ENCODE measurements around the gene MRPS23.

- TF ChIP-seq CTCF (IDR thresholded peaks at IDR 0.05; ENCODE audit: low read length): no peak
- no peak for TF ChIP-seq EZH2 (IDR thresholded peaks at IDR 0.05; ENCODE audit: borderline replicate concordance, low read length)
Measured at GRCh38 chr17:57814421-57814820, 35.4 kb downstream of the MRPS23 start.
